ENCODE data around the gene TFRC.

DNA sequence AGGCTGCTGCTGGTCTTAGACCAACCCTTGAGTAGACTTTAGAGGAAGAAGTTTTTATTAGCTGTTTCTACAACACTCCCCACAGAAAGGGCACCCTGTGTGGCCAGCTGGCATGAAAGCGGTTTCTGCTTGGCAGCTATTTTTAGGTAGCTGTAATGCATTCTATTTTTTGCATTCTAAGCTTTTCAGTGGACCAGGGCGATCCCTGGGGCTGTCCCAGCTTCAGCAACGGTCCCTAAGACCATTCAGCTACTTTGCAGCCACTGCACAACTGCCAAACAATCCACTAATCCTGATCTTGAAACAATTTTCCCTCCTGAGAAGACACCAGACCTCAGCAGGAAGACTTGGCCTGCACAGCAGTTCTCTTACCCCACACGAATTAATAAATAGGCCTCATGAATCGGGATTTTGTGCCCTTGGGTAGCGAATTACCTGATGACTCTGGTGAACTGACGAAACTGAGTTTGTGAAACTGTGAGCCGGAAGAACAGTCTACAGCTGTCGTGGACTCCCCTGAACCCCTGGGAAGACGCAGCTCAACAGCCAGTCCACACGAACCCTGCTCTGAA, 14.6 kb upstream of the TFRC start:
- TF ChIP-seq POLR2AphosphoS5 (IDR thresholded peaks at IDR 0.05; ENCODE audit: borderline replicate concordance, low read depth, low read length) (no peak), EZH2 (IDR thresholded peaks at IDR 0.05) (no peak)
